SKM-1 treated with dmso at 0.1 percent for 144 hours (cell line): ENCODE results near the gene ANGEL2.
"Not testable (repeated sequence)": the region's sequence is repeated elsewhere in the genome, so short reads cannot be mapped to it uniquely, and the experiment has no call there.

Experiments used
- DNase-seq: peaks from one replicate; lab custom pipeline; 2025; ENCODE audit not compliant: unreplicated experiment; lab: John Stamatoyannopoulos, UW

ANGEL2 gene

GRCh38 chr1:213019450-213019849 lies 3.8 kb upstream of the ANGEL2 start:
- no peak for DNase-seq

- no peak for DNase-seq
Observed at GRCh38 chr1:213017447-213018273, 2.0 kb upstream of the ANGEL2 start.

- no peak for DNase-seq
Observed at GRCh38 chr1:213014642-213015041, 1.0 kb downstream of the ANGEL2 start.

- DNase-seq: no peak
Observed at GRCh38 chr1:213008564-213008963, 7.1 kb downstream of the ANGEL2 start.

- no peak for DNase-seq
Observed at GRCh38 chr1:213003256-213003655, 12.4 kb downstream of the ANGEL2 start.

GRCh38 chr1:212994926-212995325 lies 20.7 kb downstream of the ANGEL2 start:
- DNase-seq: no peak

GRCh38 chr1:212993960-212994359 lies 21.7 kb downstream of the ANGEL2 start:
- not testable (repeated sequence) for DNase-seq

GRCh38 chr1:212990276-212990675 lies 25.4 kb downstream of the ANGEL2 start:
- DNase-seq: no peak

- DNase-seq: no peak
Observed at GRCh38 chr1:212987702-212988322, 27.9 kb downstream of the ANGEL2 start.

GRCh38 chr1:212986551-212986950 lies 29.1 kb downstream of the ANGEL2 start:
- DNase-seq: no peak

- no peak for DNase-seq
Observed at GRCh38 chr1:212984522-212985291, 31.0 kb downstream of the ANGEL2 start.

GRCh38 chr1:212983482-212983881 lies 32.2 kb downstream of the ANGEL2 start:
- no peak for DNase-seq

GRCh38 chr1:212982430-212983152 lies 33.1 kb downstream of the ANGEL2 start:
- no peak for DNase-seq

GRCh38 chr1:212981571-212982328 lies 33.9 kb downstream of the ANGEL2 start:
- DNase-seq: no peak

- no peak for DNase-seq
Observed at GRCh38 chr1:212981025-212981495, 34.6 kb downstream of the ANGEL2 start.

- no peak for DNase-seq
Observed at GRCh38 chr1:212980123-212980785, 35.4 kb downstream of the ANGEL2 start.

GRCh38 chr1:212979340-212980122 lies 36.1 kb downstream of the ANGEL2 start:
- DNase-seq: no peak

- DNase-seq: no peak
Observed at GRCh38 chr1:212977781-212978645, 37.7 kb downstream of the ANGEL2 start.
